NAMALWA (cell line): Measurements from ENCODE around the gene SIGMAR1.

Experiments used
- DNase-seq: peaks from one replicate; pipeline ENCODE4 v3.0.0-alpha.2; 2015; ENCODE audit warnings: low spot score

Gene SIGMAR1

GRCh38 chr9:34630402-34631154 lies 7.0 kb downstream of the SIGMAR1 start:
- no peak for DNase-seq

- no peak for DNase-seq
These were observed 8.1 kb downstream of the SIGMAR1 start for GRCh38 chr9:34629491-34629808.

GRCh38 chr9:34628656-34629490 lies 8.7 kb downstream of the SIGMAR1 start, which contains the start of gene ARID3C:
TSS of gene ARID3C (minus strand) at chr9:34629066. CDS start at chr9:34628014, 1,052 bp downstream.
- DNase-seq = no peak

GRCh38 chr9:34627716-34628655 lies 9.6 kb downstream of the SIGMAR1 start:
- DNase-seq = no peak

GRCh38 chr9:34625186-34625486 lies 12.5 kb downstream of the SIGMAR1 start:
- DNase-seq = no peak

GRCh38 chr9:34624475-34625185 lies 13.0 kb downstream of the SIGMAR1 start:
- DNase-seq = no peak

GRCh38 chr9:34623374-34624235 lies 14.0 kb downstream of the SIGMAR1 start:
- DNase-seq = no peak

- DNase-seq = peak; percentile 97
These were observed 17.3 kb downstream of the SIGMAR1 start, which contains the start of gene DCTN3 for GRCh38 chr9:34620061-34620994. TSS of gene DCTN3 (minus strand) at chr9:34620495. CDS start at chr9:34620464, 31 bp downstream.

GRCh38 chr9:34615132-34615531 lies 22.5 kb downstream of the SIGMAR1 start:
- DNase-seq = no peak

GRCh38 chr9:34612788-34613390 lies 24.7 kb downstream of the SIGMAR1 start:
- DNase-seq = peak; percentile 89

GRCh38 chr9:34611811-34612787 lies 25.5 kb downstream of the SIGMAR1 start, which contains the start of gene RPP25L:
TSS of gene RPP25L (minus strand) at chr9:34612097. CDS start at chr9:34611296, 801 bp downstream.
- peak; percentile 87 for DNase-seq

GRCh38 chr9:34611251-34611810 lies 26.3 kb downstream of the SIGMAR1 start:
- no peak for DNase-seq

GRCh38 chr9:34610434-34611206 lies 27.0 kb downstream of the SIGMAR1 start:
- no peak for DNase-seq

- DNase-seq = no peak
These were observed 30.3 kb downstream of the SIGMAR1 start for GRCh38 chr9:34607331-34607730.

GRCh38 chr9:34606905-34607304 lies 30.7 kb downstream of the SIGMAR1 start:
- no peak for DNase-seq

- no peak for DNase-seq
These were observed 31.4 kb downstream of the SIGMAR1 start for GRCh38 chr9:34606190-34606589.
